Stomach smooth muscle (tissue), 2 donors: ENCODE measurements around the gene SLBP.
A peak's percentile ranks its signal among the peaks of the same experiment; 100 is the strongest.

Experiments used
- H3K27ac ChIP-seq: one replicate; pipeline ENCODE4 v1.7.0; 2013; ENCODE audit warnings: mild to moderate bottlenecking, low read length, inconsistent platforms
- H3K27me3 ChIP-seq, 2 donors: one replicate each; pipeline ENCODE4 v1.7.0; 2013; ENCODE audit warnings: low read length in 2 of 2; ENCODE audit not compliant: insufficient read depth in 2 of 2, control insufficient read depth in 1 of 2
- H3K36me3 ChIP-seq, 2 donors: one replicate each; pipeline ENCODE4 v1.7.0; 2013; ENCODE audit warnings: low read length in 2 of 2; ENCODE audit not compliant: control insufficient read depth in 2 of 2, insufficient read depth in 2 of 2
- H3K4me1 ChIP-seq: one replicate; pipeline ENCODE4 v1.7.0; 2013; ENCODE audit warnings: low read length; ENCODE audit not compliant: control insufficient read depth, insufficient read depth
- H3K4me3 ChIP-seq, 2 donors: one replicate each; pipeline ENCODE4 v1.7.0; 2013; ENCODE audit warnings: low read length in 2 of 2
- H3K9ac ChIP-seq, 2 donors: one replicate each; pipeline ENCODE4 v1.7.0; 2013; ENCODE audit warnings: low read length in 2 of 2, mild to moderate bottlenecking in 1 of 2
- H3K9me3 ChIP-seq, 2 donors: one replicate each; pipeline ENCODE4 v1.7.0; 2013; ENCODE audit warnings: low read length in 2 of 2; ENCODE audit not compliant: control insufficient read depth in 2 of 2
- donor health status: healthy.
- donor health status: Pancreatic carcinoma.

Gene SLBP

DNA sequence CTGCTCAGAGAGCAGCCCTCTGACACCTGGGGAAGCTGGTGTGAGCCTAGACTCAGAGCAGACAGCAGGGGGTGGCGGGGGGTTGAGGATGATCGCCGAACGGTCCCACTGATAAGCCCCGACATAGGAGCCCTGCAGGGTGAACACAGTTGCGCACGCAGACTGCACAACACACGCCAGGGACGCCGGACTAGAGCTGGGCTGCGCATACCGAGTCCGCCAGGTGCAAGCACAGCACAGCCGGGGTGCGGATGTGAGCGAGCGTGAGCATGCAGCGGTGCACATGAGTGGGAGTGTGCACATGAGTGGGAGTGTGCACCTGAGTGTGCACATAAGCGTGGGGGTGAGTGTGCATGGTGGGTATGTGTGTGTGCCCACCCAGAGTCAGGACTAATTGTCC is 64.7 kb downstream of the SLBP start:
- Histone ChIP-seq H3K4me1 (peaks cover 17% of the 10 kb centered on the region), H3K36me3 (no peaks in the 10 kb centered on the region), H3K27ac (no peak overlapping the region), H3K9me3 (no peaks in the 10 kb centered on the region), H3K27me3 (no peaks in the 10 kb centered on the region), H3K9ac (no peak overlapping the region), H3K4me3 (no peak overlapping the region)

DNA sequence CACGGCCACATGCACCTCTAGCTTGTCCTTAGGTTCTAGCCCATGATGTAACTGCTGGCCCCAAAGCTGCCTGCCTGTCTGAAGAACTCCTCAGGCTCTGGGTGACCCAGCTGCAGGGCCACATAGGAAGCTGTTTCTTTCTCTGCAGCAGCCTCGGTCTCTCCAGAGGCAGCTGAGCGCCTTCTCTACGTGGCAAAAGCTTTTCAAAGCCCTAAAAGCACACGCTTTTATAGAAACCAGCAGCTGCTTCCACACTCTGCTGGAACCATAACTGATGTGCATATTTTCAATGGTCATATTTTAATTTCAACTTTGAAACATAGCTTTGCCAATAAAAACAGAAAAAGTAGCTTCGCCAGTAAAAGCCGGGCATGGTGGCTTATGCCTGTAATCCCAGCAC is 65.4 kb downstream of the SLBP start:
- H3K4me1 ChIP-seq = peaks cover 17% of the 10 kb centered on the region
- H3K36me3 ChIP-seq = no peaks in the 10 kb centered on the region
- no peaks in the 10 kb centered on the region for H3K9me3 ChIP-seq
- no peak overlapping the region for H3K4me3 ChIP-seq
- no peak overlapping the region for H3K9ac ChIP-seq
- H3K27ac ChIP-seq = no peak overlapping the region
- H3K27me3 ChIP-seq = no peaks in the 10 kb centered on the region

DNA sequence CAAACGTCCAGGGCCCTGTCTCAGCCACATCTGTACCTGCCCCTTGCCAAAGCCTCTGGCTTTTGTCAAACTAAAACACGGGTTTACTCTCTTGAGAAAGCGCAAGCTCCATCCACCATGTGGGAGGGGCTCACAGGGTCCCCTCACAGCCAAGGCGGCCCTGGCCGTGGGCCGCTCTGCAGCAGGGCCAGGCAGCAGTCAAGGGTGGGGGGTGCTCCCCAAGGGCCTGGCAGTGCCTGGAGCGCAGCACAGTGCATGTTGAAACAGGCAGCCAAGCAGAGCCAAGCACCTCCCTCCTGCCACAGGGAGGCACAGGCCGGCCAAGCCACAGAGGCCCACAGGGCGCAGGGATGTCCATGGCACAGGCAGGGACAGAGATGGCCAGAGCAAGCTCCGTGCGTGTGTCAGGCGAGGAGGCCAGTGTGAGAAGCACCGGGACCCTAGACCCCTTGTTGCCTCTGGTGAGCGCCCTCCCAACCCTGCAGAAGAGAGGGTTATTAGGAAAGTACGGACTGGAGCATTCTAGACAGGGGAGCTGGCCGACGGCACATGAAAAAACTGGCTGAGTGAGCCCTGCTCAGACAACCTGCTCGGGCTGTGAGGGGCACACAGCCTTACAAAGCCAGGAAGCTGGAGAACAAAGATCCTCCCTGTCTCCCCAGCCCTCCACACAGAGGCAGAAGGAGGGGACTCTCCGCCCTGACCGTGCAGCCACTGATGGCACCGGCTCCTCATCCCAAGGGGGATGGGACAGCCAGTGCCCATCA is 67.0 kb downstream of the SLBP start:
- Histone ChIP-seq H3K27ac (peak overlapping the region; percentile 76), H3K36me3 (no peaks in the 10 kb centered on the region), H3K9me3 (no peaks in the 10 kb centered on the region), H3K9ac (peak overlapping the region; percentile 39 to 64), H3K4me3 (peak overlapping the region; percentile 50 to 69), H3K27me3 (no peaks in the 10 kb centered on the region), H3K4me1 (peaks cover 17% of the 10 kb centered on the region)

DNA sequence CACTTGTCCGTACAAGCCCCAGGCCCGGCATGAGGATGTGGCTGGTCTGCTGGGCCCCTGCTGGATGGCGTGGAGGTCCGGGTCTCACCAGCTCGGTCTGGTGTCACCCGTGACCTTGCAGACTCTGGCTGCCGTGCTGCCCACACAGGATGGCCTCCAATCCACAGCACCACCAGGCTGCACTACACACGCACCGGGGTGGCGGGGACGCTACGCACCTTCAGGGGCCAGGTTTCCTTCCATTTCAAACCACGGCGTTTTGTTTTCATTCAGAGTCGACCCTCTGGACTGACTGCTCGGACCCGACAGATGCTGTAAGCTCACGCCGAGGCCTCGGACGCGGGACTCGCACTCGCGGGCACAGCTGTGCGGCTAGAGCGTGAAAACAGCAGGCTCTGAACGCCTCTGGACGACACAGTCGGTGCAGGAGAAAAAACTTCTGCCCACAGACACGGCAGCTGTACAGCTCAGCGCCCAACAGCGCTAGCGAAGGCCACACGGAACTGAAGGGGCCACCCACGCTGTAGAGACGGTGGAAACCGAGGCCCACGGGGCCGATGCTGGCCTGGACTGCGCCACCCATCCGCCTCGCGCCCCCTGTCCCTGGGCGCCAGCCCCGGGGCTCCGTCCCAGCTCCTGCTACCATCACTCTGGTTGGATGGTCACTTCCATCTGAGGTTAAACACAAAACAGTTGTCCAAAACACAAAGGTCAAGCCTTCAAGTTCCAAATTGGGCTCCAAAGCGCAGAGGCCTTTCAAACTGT is 68.0 kb downstream of the SLBP start:
- Histone ChIP-seq H3K9ac (peak overlapping the region; percentile 39 to 64), H3K4me1 (peaks cover 17% of the 10 kb centered on the region), H3K36me3 (no peaks in the 10 kb centered on the region), H3K4me3 (peak overlapping the region in 1 of 2 donors; percentile 69), H3K27me3 (no peaks in the 10 kb centered on the region), H3K27ac (peak overlapping the region; percentile 76), H3K9me3 (no peaks in the 10 kb centered on the region)
